Loucy (cell line): ENCODE measurements around the gene AGRN.

Experiments used
- EZH2phosphoT487 ChIP-seq: fragments of 200-600 bp; IDR thresholded peaks from 2 replicates; pipeline ENCODE4 v1.6.1; 2018; ENCODE audit warnings: antibody characterized with exemption, mild to moderate bottlenecking, moderate library complexity, borderline replicate concordance
- TF ChIP-seq, protein P1 (sequence below): fragments of 200-600 bp; sonication (generic); conservative IDR thresholded peaks from 2 replicates; pipeline ENCODE4 v1.5.1; 2014; ENCODE audit warnings: mild to moderate bottlenecking, antibody characterized with exemption, low read length

DNA sequence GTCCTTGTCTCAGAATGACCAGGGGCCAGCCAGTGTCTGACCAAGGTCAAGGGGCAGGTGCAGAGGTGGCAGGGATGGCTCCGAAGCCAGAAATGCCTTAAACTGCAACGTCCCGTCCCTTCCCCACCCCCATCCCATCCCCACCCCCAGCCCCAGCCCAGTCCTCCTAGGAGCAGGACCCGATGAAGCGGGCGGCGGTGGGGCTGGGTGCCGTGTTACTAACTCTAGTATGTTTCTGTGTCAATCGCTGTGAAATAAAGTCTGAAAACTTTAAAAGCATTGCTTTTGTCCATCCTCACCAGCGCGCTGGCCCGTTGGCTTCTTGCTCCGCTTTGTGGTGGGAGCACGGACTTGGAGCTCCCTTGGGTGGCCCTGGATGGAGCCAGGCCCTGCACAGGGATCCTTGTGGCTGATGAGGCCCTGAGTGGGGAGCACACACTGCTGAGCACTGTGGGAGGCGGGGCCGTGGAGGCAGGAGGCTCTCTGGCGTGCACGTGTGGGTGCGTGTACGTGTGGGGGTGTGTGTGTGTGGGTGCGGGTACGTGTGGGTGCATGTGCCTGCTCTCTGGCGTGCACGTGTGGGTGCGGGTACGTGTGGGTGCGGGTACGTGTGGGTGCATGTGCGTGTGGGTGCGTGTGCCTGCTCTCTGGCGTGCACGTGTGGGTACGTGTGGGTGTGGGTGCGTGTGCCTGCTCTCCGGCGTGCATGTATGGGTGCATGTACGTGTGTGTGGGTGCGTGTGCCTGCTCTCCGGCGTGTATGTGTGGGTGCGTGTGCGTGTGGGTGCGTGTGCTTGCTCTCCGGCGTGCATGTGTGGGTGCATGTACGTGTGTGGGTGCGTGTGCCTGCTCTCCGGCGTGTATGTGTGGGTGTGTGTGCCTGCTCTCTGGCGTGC, 36.2 kb downstream of the AGRN start:
- TF ChIP-seq, protein P1, sequence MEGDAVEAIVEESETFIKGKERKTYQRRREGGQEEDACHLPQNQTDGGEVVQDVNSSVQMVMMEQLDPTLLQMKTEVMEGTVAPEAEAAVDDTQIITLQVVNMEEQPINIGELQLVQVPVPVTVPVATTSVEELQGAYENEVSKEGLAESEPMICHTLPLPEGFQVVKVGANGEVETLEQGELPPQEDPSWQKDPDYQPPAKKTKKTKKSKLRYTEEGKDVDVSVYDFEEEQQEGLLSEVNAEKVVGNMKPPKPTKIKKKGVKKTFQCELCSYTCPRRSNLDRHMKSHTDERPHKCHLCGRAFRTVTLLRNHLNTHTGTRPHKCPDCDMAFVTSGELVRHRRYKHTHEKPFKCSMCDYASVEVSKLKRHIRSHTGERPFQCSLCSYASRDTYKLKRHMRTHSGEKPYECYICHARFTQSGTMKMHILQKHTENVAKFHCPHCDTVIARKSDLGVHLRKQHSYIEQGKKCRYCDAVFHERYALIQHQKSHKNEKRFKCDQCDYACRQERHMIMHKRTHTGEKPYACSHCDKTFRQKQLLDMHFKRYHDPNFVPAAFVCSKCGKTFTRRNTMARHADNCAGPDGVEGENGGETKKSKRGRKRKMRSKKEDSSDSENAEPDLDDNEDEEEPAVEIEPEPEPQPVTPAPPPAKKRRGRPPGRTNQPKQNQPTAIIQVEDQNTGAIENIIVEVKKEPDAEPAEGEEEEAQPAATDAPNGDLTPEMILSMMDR = no peak
- TF ChIP-seq EZH2phosphoT487 = no peak
